Neural cell (in vitro differentiated cells): ENCODE data around the gene PCNA. TPM values are rescaled to one million over a fixed set of nuclear protein-coding genes. Genes with fewer than 3 reads are reported as not detected.

Source experiments
- H2AFZ ChIP-seq: fragments of 200-600, 300-800 bp; sonication (generic), shearing (Covaris generic); 2 replicates; pipeline ENCODE4 v1.6.0; 2014; ENCODE audit warnings: low read depth, mild to moderate bottlenecking, antibody characterized with exemption, low read length, moderate library complexity
- H3F3A ChIP-seq: fragments of 200-600 bp; shearing (Covaris generic); 2 replicates; pipeline ENCODE4 v1.6.1; 2016; ENCODE audit warnings: mild to moderate bottlenecking, moderate library complexity, mixed read lengths, antibody characterized with exemption, low read length; ENCODE audit not compliant: insufficient read depth, poor library complexity, severe bottlenecking
- H3K27ac ChIP-seq: fragments of 200-600, 300-800 bp; sonication (generic), shearing (Covaris generic); 2 replicates; pipeline ENCODE4 v1.5.1; 2014; ENCODE audit warnings: mild to moderate bottlenecking, low read length, moderate library complexity
- H3K27me3 ChIP-seq: fragments of 300-800, 200-600 bp; sonication (generic), shearing (Covaris generic); 2 replicates; pipeline ENCODE4 v1.6.0; 2014; ENCODE audit warnings: mild to moderate bottlenecking, low read depth, low read length, moderate library complexity; ENCODE audit not compliant: insufficient read depth
- H3K36me3 ChIP-seq: fragments of 300-800, 200-600 bp; sonication (generic), shearing (Covaris generic); 2 replicates; pipeline ENCODE4 v1.5.1; 2014; ENCODE audit warnings: mild to moderate bottlenecking, antibody characterized with exemption, low read length, moderate library complexity; ENCODE audit not compliant: insufficient read depth
- H3K4me2 ChIP-seq: fragments of 300-800, 200-600 bp; sonication (generic), shearing (Covaris generic); 2 replicates; pipeline ENCODE4 v1.6.0; 2014; ENCODE audit warnings: mild to moderate bottlenecking, low read length
- H3K4me3 ChIP-seq: fragments of 300-800, 200-600 bp; sonication (generic), shearing (Covaris generic); 2 replicates; pipeline ENCODE4 v1.5.1; 2014; ENCODE audit warnings: mild to moderate bottlenecking, low read length, moderate library complexity
- H3K79me2 ChIP-seq: fragments of 200-600 bp; shearing (Covaris generic); replicated peaks from 2 replicates; pipeline ENCODE4 v1.6.0; 2014; ENCODE audit warnings: mild to moderate bottlenecking, low read length, moderate library complexity; ENCODE audit not compliant: insufficient read depth
- H3K9ac ChIP-seq: fragments of 300-800, 200-600 bp; sonication (generic), shearing (Covaris generic); 2 replicates; pipeline ENCODE4 v1.6.1; 2016; ENCODE audit warnings: mild to moderate bottlenecking, low read length, mixed read lengths
- H3K9me2 ChIP-seq: fragments of 200-600 bp; shearing (Covaris generic); 2 replicates; pipeline ENCODE4 v1.6.1; 2016; ENCODE audit warnings: mild to moderate bottlenecking, low read length, mixed read lengths; ENCODE audit not compliant: insufficient read depth
- H3K9me3 ChIP-seq: fragments of 200-600, 300-800 bp; sonication (generic), shearing (Covaris generic); 2 replicates; pipeline ENCODE4 v1.6.1; 2016; ENCODE audit warnings: mild to moderate bottlenecking, mixed run types, low read length, moderate library complexity, mixed read lengths
- H4K20me1 ChIP-seq: fragments of 200-600 bp; shearing (Covaris generic); 2 replicates; pipeline ENCODE4 v1.6.1; 2016; ENCODE audit warnings: mild to moderate bottlenecking, mixed run types; ENCODE audit not compliant: insufficient read depth
- EP300 ChIP-seq: fragments of 450-650 bp; conservative IDR thresholded peaks from 2 replicates; pipeline ENCODE4 v1.6.1; 2014; ENCODE audit warnings: antibody characterized with exemption, mild to moderate bottlenecking, moderate library complexity; ENCODE audit not compliant: poor library complexity, severe bottlenecking
- EZH2 ChIP-seq: fragments of 200-600, 300-800 bp; shearing (Covaris generic), sonication (generic); IDR thresholded peaks from 2 replicates; pipeline ENCODE4 v1.6.1; 2014; ENCODE audit warnings: antibody characterized with exemption, low read length, borderline replicate concordance, mild to moderate bottlenecking; ENCODE audit not compliant: insufficient read depth, poor library complexity, severe bottlenecking
- MXI1 ChIP-seq: fragments of 450-650 bp; conservative IDR thresholded peaks from 2 replicates; pipeline ENCODE4 v1.6.1; 2014; ENCODE audit warnings: antibody characterized with exemption, mild to moderate bottlenecking; ENCODE audit not compliant: poor library complexity, severe bottlenecking
- POLR2AphosphoS5 ChIP-seq: IDR thresholded peaks from 2 replicates; pipeline ENCODE4 v1.6.1; 2012
- RAD21 ChIP-seq: fragments of 450-650 bp; conservative IDR thresholded peaks from 2 replicates; pipeline ENCODE4 v1.6.1; 2014; ENCODE audit warnings: antibody characterized with exemption, mild to moderate bottlenecking, moderate library complexity
- REST ChIP-seq: IDR thresholded peaks from 2 replicates; pipeline ENCODE4 v1.6.1; 2012; ENCODE audit warnings: borderline replicate concordance
- SMC3 ChIP-seq: fragments of 450-650 bp; conservative IDR thresholded peaks from 2 replicates; pipeline ENCODE4 v1.6.1; 2014; ENCODE audit warnings: antibody characterized with exemption, mild to moderate bottlenecking, moderate library complexity; ENCODE audit not compliant: poor library complexity
- TAF1 ChIP-seq: IDR thresholded peaks from 2 replicates; pipeline ENCODE4 v1.6.1; 2012; ENCODE audit warnings: low read depth
- polyA plus RNA-seq: library from polyadenylated mRNA; depleted of rRNA; stranded (reverse); fragments of >200 nt; gene quantifications from 2 replicates; pipeline ENCODE4 v1.2.3, GENCODE V29; 2014
- TF ChIP-seq, protein P1 (sequence below): fragments of 450-650 bp; IDR thresholded peaks from 2 replicates; pipeline ENCODE4 v1.5.1; 2014; ENCODE audit warnings: antibody characterized with exemption, mild to moderate bottlenecking, moderate library complexity; ENCODE audit not compliant: poor library complexity, severe bottlenecking

Gene PCNA
- polyA plus RNA-seq, 1 donor from 2014 or later: 165 TPM

DNA sequence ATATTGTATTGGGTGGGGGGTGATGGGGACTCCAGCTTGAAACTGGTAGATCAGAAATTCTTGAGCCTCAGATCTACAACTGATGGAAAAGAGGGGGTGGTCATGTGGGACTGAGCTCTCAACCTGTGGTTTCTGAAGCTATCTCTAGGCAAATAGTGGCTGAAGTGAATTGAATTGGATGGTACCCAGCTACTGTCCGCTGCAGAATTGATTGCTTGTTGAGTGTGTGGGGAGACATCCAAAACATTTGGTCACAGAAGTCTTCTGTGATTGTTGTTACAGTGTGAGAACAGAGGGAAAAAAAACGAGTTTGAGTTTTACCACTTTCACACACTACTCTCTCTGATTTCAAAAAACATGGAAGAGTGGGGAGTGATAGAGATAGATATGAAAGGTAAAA lies 21.9 kb upstream of the PCNA start:
- H3K36me3 ChIP-seq: no peaks in the 10 kb centered on the region
- no peak overlapping the region for H3K4me2 ChIP-seq
- no peaks in the 10 kb centered on the region for H3F3A ChIP-seq
- no peak overlapping the region for H3K9ac ChIP-seq
- H3K27ac ChIP-seq: no peak overlapping the region
- H3K79me2 ChIP-seq: peaks cover 68% of the 10 kb centered on the region
- H3K4me3 ChIP-seq: no peak overlapping the region
- no peaks in the 10 kb centered on the region for H4K20me1 ChIP-seq
- no peaks in the 10 kb centered on the region for H3K9me3 ChIP-seq
- H3K9me2 ChIP-seq: no peaks in the 10 kb centered on the region
- no peak overlapping the region for H2AFZ ChIP-seq
- no peaks in the 10 kb centered on the region for H3K27me3 ChIP-seq
- TF ChIP-seq REST (no peak), MXI1 (no peak), POLR2AphosphoS5 (no peak), EP300 (no peak), RAD21 (no peak)

DNA sequence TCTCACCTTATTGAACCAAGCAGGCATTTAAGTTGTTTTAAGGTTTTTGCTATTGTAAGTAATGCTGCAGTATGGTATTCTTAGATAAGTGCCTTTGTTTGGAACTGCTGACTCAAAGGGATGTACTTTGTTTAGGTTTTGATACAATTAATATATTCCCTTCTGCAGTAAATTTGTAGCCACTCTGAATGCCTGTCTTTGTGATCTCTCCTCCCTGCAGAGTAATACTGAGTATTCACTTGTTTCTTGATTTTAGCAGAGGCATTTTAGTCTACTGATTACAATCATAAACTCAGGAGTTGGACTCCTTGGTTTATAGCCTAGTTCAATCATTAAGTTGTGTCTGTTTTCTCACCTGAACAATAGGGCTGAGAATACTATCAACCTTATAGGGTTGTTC lies 20.4 kb upstream of the PCNA start:
- no peaks in the 10 kb centered on the region for H3K9me2 ChIP-seq
- H3K27me3 ChIP-seq: no peaks in the 10 kb centered on the region
- no peaks in the 10 kb centered on the region for H3K9me3 ChIP-seq
- no peak overlapping the region for H3K4me3 ChIP-seq
- peaks cover 6% of the 10 kb centered on the region for H4K20me1 ChIP-seq
- no peaks in the 10 kb centered on the region for H3K36me3 ChIP-seq
- peaks cover 67% of the 10 kb centered on the region for H3K79me2 ChIP-seq
- no peaks in the 10 kb centered on the region for H3F3A ChIP-seq
- no peak overlapping the region for H3K27ac ChIP-seq
- H2AFZ ChIP-seq: no peak overlapping the region
- TF ChIP-seq POLR2AphosphoS5 (no peak), MXI1 (no peak), REST (no peak), EZH2 (no peak), SMC3 (no peak), EP300 (no peak), RAD21 (no peak), TAF1 (no peak)
- TF ChIP-seq, protein P1, sequence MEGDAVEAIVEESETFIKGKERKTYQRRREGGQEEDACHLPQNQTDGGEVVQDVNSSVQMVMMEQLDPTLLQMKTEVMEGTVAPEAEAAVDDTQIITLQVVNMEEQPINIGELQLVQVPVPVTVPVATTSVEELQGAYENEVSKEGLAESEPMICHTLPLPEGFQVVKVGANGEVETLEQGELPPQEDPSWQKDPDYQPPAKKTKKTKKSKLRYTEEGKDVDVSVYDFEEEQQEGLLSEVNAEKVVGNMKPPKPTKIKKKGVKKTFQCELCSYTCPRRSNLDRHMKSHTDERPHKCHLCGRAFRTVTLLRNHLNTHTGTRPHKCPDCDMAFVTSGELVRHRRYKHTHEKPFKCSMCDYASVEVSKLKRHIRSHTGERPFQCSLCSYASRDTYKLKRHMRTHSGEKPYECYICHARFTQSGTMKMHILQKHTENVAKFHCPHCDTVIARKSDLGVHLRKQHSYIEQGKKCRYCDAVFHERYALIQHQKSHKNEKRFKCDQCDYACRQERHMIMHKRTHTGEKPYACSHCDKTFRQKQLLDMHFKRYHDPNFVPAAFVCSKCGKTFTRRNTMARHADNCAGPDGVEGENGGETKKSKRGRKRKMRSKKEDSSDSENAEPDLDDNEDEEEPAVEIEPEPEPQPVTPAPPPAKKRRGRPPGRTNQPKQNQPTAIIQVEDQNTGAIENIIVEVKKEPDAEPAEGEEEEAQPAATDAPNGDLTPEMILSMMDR: no peak
- no peak overlapping the region for H3K4me2 ChIP-seq
- H3K9ac ChIP-seq: no peak overlapping the region
